ENCODE data around the gene NLRC5. TPM values are rescaled to one million over a fixed set of nuclear protein-coding genes. Genes with fewer than 3 reads are reported as not detected.

Gene NLRC5
- total RNA-seq, 1 donor = 44.0 TPM

- no peak for DNase-seq (ENCODE audit: low read depth)
- no peak for TF ChIP-seq CTCF (IDR thresholded peaks at IDR 0.05; ENCODE audit: insufficient read depth, low read depth, low read length)
- no peak overlapping the region for H3K4me3 ChIP-seq (ENCODE audit: low read depth, low read length)
Measured at GRCh38 chr16:57016301-57016700, 26.9 kb downstream of the NLRC5 start.

GRCh38 chr16:57016831-57017230, 27.5 kb downstream of the NLRC5 start:
- no peak overlapping the region for H3K4me3 ChIP-seq (ENCODE audit: low read depth, low read length)
- DNase-seq (ENCODE audit: low read depth) = no peak
- no peak for TF ChIP-seq CTCF (IDR thresholded peaks at IDR 0.05; ENCODE audit: insufficient read depth, low read depth, low read length)

GRCh38 chr16:57017251-57017650, 27.9 kb downstream of the NLRC5 start:
- no peak overlapping the region for H3K4me3 ChIP-seq (ENCODE audit: low read depth, low read length)
- no peak for DNase-seq (ENCODE audit: low read depth)
- TF ChIP-seq CTCF (IDR thresholded peaks at IDR 0.05; ENCODE audit: insufficient read depth, low read depth, low read length) = no peak

- no peak for DNase-seq (ENCODE audit: low read depth)
- no peak overlapping the region for H3K4me3 ChIP-seq (ENCODE audit: low read depth, low read length)
- no peak for TF ChIP-seq CTCF (IDR thresholded peaks at IDR 0.05; ENCODE audit: insufficient read depth, low read depth, low read length)
Measured at GRCh38 chr16:57019746-57020145, 30.4 kb downstream of the NLRC5 start.

GRCh38 chr16:57020651-57021050, 31.3 kb downstream of the NLRC5 start:
- TF ChIP-seq CTCF (IDR thresholded peaks at IDR 0.05; ENCODE audit: insufficient read depth, low read depth, low read length) = no peak
- no peak overlapping the region for H3K4me3 ChIP-seq (ENCODE audit: low read depth, low read length)
- no peak for DNase-seq (ENCODE audit: low read depth)

- TF ChIP-seq CTCF (IDR thresholded peaks at IDR 0.05; ENCODE audit: insufficient read depth, low read depth, low read length) = no peak
- H3K4me3 ChIP-seq (ENCODE audit: low read depth, low read length) = no peak overlapping the region
- no peak for DNase-seq (ENCODE audit: low read depth)
Measured at GRCh38 chr16:57021757-57022156, 32.4 kb downstream of the NLRC5 start.

- H3K4me3 ChIP-seq (ENCODE audit: low read depth, low read length) = no peak overlapping the region
- TF ChIP-seq CTCF (IDR thresholded peaks at IDR 0.05; ENCODE audit: insufficient read depth, low read depth, low read length) = no peak
- DNase-seq (ENCODE audit: low read depth) = no peak
Measured at GRCh38 chr16:57022445-57022844, 33.1 kb downstream of the NLRC5 start.
